Daoy (cell line): Measurements from ENCODE around the gene EXOC4. TPM values are rescaled to one million over a fixed set of nuclear protein-coding genes. Genes with fewer than 3 reads are reported as not detected.
A peak's percentile ranks its signal among the peaks of the same experiment; 100 is the strongest.
"Not testable (repeated sequence)": the region's sequence is repeated elsewhere in the genome, so short reads cannot be mapped to it uniquely, and the experiment has no call there.

Experiments used
- DNase-seq: peaks from one replicate; pipeline ENCODE4 v3.0.0-alpha.2; 2015; ENCODE audit warnings: low read depth
- total RNA-seq: library from RNA; depleted of rRNA; stranded (reverse); fragments of >200 nt; shearing (Covaris generic); gene quantifications from 2 replicates; pipeline ENCODE4 v1.2.3, GENCODE V29; 2014

Gene EXOC4
- total RNA-seq, 1 experiment from 2014 or later: 36.9 TPM

- DNase-seq: no peak
Measured at GRCh38 chr7:133315332-133316040, 62.6 kb downstream of the EXOC4 start.

DNA sequence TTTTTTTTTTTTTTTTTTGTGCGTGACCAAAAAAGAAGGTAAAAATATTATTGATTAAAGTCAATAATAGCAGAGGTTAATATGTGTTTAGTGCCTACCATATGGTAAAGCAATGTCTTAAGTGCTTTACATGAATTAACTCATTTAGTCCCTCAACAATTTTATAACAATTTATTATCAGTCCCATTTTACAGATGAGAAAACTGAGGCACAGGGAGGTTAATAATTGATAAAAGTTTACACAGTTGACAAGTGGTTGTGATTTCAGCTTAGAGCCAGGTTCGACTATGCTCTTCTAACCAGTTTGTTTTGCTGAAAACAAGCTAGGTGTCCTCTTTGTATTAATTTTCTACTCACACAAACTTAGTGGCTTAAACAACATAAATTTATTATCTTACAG is 67.0 kb downstream of the EXOC4 start:
- no peak for DNase-seq

GRCh38 chr7:133320891-133321290 is 68.0 kb downstream of the EXOC4 start:
- DNase-seq: no peak

DNA sequence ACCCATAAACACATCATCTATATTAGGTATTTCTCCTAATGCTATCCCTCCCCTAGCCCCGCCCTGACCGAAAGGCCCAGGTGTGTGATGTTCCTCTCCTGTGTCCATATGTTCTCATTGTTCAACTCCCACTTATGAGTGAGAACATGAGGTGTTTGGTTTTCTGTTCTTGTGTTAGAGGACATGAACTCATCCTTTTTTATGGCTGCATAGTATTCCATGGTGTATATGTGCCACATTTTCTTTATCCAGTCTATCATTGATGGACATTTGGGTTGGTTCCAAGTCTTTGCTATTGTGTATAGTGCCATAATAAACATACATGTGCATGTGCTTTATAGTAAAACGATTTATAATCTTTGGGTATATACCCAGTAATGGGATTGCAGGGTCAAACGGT is 68.5 kb downstream of the EXOC4 start:
- DNase-seq: not testable (repeated sequence)

- DNase-seq: not testable (repeated sequence)
Measured at GRCh38 chr7:133326745-133327144, 73.9 kb downstream of the EXOC4 start.

GRCh38 chr7:133328021-133328420 is 75.1 kb downstream of the EXOC4 start:
- DNase-seq: not testable (repeated sequence)

DNA sequence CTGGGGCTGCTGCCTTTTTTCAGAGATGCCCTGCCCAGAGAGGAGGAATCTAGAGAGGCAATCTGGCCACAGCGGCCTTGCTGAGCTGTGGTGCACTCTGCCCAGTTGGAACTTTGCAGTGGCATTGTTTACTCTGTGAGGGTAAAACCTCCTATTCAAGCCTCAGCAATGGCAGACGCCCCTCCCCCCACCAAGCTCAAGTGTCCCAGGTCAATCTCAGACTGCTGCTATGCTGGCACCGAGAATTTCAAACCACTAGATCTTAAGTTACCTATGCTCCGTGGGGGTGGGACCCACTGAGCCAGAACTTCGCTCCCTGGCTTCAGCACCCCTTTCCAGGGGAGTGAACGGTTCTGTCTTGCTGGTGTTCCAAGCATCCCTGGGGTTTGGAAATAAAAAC is 77.2 kb downstream of the EXOC4 start:
- DNase-seq: no peak

DNA sequence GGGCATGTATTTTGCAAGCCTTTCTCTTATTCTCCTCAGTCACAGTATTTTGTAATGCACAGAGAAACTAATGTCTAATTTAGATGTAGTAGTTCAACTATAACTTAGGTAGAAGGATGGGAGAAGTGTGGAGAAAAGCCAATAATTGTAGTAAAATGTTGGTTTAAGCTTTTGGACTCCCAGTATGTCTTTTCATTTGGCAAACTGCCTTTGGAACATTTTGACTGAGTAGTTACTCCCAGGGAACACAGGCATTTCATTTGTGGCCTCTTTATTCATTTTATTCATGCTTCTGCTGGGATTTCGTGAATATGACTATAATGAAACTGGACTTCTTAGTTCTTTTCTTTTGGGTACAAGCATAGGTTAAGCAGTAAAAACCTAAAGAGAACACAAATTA is 79.0 kb downstream of the EXOC4 start:
- no peak for DNase-seq

DNA sequence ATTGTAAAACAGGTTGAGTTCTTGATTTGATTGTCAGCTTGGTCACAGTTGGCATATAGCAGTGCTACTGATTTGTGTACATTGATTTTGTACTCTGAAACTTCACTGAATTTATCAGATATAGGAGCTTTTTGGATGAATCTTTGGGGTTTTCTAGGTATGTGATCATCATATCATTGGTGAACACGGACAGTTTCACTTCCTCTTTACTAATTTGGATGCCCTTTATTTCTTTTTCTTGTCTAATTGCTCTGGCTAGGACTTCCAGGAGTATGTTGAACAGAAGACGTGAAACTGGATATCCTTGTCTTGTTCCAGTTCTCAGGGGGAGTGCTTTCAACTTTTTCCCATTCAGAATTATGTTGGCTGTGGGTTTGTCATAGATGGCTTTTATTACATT is 86.9 kb downstream of the EXOC4 start:
- DNase-seq: no peak

GRCh38 chr7:133344275-133344674 is 91.4 kb downstream of the EXOC4 start:
- DNase-seq: no peak

- DNase-seq: no peak
Measured at GRCh38 chr7:133345690-133346421, 93.0 kb downstream of the EXOC4 start.

- DNase-seq: no peak
Measured at GRCh38 chr7:133348250-133348649, 95.4 kb downstream of the EXOC4 start.

DNA sequence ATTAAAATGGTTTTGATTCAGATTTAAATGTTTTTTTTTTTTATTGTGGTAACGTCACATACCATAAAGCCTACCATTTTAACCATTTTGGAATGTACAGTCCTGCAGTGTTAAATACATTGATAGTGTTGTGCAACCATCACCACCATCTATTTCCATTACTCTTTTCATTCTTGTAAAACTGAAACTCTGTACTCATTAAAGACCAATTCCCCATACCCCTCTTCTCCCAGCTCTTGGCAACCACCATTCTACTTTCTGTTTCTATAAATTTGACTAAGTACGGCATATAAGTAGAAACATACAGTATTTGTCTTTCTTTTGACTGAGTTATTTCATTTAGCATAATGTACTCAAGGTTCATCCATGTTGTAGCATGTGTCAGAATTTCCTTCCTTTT is 96.2 kb downstream of the EXOC4 start:
- DNase-seq: no peak

DNA sequence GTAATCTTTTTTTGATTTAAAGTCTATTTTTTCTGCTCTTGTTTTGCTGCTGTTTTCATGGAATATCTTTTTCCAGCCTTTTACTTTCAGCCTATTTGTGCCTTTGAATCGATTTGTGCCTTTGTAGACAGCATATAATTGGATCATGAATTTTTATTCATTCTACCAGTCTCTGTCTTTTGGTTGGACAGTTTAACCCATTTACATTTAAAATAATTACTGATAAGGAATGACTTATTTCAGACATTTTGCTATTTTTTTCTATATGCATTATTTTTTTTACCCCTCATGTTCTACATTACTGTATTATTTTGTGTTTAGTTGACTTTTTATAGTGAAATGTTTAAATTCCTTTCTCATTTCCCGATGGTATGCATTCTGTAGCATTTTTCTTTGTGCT is 99.6 kb downstream of the EXOC4 start:
- DNase-seq: no peak

DNA sequence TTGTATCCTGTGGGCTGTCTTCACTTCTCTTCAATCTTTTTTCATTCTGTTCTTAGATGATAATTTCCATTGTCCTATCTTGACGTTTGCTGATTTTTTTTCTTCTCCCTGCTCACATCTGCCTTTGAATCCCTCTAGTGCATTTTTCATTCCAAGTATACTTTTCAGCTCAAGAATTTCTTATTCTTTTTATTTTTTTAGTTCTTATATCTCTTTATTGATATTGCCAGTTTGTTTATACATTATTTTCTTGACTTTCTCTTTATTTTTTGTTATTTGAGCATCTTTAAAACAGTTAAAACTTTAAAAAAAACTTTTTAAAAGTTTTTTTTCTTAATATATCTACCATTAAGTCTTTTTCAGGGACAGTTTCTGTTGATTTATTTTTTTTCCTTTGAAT is 100.9 kb downstream of the EXOC4 start:
- DNase-seq: no peak

DNA sequence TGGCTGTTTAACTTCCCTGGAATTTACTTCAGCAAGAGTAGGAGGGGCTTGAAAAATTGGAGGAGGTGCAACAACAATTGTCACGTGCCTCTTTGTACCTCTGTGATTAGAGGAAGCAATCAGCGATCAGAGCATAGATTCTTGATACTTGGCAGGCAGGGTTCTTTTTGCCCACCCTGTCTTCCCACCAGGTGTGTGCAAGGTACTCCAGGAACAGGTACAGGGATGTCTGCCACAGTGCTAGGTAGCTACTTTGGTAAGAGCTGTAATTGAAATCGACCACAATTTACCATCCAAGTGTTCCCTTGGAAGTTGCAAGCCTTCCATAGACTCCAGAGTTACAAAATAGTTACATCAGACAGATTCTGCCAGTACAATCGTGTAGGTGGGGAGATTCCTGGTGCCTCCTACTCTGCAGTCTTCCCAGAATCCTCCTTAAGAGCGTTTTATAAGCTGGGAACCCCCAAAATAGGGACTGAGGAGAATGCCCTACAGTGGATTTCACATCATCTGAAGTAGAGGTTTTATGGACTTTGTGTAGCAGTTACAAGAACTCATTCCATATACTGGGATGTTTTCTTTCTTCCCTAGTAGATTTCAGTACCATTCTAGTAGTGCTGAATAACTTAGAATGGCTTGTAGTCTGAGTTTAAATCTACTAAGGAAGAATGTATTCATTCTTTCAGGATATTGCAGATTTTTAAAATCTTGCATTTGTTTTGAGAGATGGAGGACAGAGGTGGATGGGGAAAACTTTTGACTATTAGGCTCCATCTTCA is 101.9 kb downstream of the EXOC4 start:
- no peak for DNase-seq

GRCh38 chr7:133355325-133355708 is 102.4 kb downstream of the EXOC4 start:
- peak; percentile 58 for DNase-seq

- DNase-seq: no peak
Measured at GRCh38 chr7:133355822-133356221, 102.9 kb downstream of the EXOC4 start.

DNA sequence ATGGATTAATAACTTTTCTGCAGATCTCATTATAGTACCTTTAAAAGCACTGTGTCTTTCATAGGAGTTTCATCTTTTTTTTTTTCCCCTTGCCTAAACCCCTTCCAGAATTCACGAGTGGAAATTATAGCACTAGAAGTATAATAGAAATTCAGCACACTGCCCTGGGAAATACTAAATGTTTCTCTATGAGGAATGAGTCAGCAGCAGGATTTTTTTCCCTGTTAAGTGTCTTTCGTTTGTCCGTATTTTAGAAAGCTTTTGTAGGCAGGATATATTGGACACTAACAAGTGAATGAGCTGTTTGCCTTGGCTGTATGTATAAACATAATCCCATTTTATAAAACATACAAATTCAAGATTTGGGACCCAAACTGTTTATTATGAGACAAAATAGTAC is 105.8 kb downstream of the EXOC4 start:
- DNase-seq: no peak

- DNase-seq: no peak
Measured at GRCh38 chr7:133359449-133359848, 106.6 kb downstream of the EXOC4 start.

GRCh38 chr7:133360201-133360600 is 107.3 kb downstream of the EXOC4 start:
- no peak for DNase-seq

DNA sequence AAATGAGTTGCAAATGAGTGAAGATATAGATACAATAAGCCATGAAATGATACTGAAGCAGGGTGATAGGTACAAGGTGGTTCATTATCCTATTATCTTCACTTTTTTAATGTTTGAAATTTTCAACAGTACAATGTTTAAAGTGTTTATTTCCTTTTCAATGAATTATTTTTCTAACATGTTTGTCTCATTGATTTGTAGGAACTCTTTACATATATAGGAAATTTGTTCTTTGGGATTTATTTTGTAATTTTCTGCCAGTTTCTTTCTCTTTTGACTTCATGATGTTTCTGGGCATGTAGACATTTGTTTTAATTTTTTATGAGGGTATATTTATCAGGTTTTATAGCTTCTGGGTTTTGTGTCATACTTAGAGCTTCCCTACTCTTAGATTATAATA is 108.9 kb downstream of the EXOC4 start:
- DNase-seq: no peak
